Fibroblast of skin of right biceps (primary cell): ENCODE measurements around the gene CNTN5.

ENCODE experiments used
- DNase-seq: peaks from one replicate; pipeline ENCODE4 v3.0.0-alpha.2; 2013

CNTN5 gene

DNA sequence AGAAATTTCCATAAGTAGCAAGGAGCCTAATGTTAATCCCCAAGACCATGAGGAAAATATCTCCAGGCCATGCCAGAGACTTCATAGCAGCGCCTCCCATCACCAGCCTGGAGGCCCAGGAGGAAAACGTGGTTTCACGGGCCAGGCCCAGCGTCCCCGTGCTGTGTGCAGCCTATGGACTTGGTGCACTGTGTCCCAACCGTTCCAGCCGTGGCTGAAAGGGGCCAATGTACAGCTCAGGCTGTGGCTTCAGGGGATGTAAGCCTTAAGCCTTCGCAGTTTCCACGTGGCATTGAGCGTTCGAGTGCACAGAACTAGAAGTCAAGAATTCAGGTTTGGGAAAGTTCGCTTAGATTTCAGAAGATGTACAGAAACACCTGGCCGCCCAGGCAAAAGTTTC, 510.7 kb downstream of the CNTN5 start:
- no peak for DNase-seq

DNA sequence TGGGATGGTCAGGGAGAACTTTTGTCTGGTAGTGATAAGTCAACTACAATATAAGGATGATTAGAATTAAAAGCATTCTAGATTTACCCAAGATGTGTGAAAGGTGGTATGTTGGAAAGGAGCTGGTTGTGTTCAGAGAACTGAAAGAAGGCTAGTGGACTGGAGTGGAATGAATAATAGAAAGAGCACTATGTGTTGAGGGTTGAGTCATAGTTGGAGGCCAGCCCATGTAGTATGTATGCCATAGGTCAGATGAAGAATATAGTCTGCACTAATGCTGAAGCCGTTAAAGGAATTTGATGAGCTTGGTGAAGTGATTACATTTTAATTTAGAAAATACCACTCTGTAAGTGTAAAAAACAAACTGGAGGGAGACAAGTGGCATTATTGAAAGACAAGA, 514.1 kb downstream of the CNTN5 start:
- peak; percentile 44 for DNase-seq

- no peak for DNase-seq
These were observed 514.7 kb downstream of the CNTN5 start for GRCh38 chr11:99535406-99535805.

GRCh38 chr11:99535819-99536218, 515.1 kb downstream of the CNTN5 start:
- DNase-seq = no peak

DNA sequence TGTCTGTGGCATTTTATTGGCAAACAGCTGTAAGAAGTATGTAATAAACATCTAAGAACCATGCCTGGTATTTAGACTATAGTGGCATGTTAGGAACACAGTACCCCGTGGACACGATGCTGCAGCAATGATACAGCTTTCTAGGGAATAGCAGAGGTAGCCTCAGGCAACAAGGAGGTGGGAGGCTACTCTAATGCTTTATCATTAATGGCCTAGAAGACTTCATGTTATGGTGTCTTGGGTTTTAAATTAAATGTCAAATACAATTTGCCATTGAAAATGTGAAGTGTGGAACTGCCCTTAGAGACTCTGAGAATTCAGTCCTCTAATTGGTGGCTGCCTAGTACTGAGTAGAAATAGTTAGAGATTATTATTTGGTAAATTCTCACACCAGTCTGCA, 516.9 kb downstream of the CNTN5 start:
- DNase-seq = no peak

DNA sequence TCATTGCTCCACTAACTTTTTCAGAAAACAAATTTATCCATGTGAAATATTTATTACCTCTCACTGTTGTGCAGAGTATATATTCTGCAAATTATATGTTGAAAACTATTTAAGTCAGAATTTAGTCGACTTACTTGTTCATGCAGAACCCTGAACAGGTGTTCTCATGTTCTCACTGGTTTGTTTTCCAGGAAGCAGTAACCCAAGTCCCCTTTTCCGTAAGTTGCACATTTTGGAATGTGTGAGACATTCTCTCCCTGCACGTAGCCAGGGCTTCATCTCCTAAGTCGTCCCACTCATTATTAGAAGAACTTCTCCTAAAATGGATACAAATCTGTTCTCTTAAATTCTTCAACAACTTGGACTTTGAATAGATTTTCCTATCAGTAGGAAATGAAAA, 524.9 kb downstream of the CNTN5 start:
- no peak for DNase-seq

DNA sequence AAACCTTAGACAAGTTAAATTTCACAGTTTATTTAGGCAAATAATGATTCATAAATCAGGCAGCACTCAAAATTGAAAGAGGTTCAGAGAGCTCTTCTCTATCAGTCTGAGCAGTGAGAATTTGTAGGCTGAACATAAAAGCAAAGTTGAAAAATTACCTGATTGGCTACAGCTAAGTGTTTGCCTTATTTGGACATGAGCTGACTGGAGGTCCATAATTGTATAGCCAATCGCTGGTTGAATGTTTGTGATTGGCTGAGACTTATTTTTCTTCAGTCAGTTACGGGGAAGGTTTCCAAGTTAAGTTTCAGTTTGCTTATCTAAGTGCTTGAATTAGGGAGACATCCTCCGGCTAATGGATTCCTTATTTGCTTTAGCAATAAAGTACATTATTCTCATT, 527.5 kb downstream of the CNTN5 start:
- DNase-seq = no peak

GRCh38 chr11:99554232-99554903, 533.6 kb downstream of the CNTN5 start:
- DNase-seq = no peak

GRCh38 chr11:99555486-99555885, 534.7 kb downstream of the CNTN5 start:
- no peak for DNase-seq

DNA sequence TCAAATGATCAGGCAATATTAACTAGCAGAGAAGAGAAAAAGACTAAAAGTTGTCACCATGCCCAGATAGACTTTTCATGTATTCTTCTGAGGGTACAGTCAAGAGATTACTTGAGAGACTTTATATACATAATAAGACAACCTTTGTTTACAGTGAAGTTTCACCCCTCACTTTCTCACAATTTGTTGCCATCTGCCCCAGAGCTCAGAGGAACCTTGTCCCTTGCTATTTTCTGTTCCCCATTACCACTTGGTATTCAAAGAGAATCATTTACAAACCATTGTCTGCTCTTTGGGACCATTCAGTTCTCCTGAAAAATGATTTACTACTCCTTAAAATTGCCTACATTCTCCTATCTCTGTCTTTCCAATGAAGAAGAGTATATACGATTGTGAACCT, 544.6 kb downstream of the CNTN5 start:
- no peak for DNase-seq

DNA sequence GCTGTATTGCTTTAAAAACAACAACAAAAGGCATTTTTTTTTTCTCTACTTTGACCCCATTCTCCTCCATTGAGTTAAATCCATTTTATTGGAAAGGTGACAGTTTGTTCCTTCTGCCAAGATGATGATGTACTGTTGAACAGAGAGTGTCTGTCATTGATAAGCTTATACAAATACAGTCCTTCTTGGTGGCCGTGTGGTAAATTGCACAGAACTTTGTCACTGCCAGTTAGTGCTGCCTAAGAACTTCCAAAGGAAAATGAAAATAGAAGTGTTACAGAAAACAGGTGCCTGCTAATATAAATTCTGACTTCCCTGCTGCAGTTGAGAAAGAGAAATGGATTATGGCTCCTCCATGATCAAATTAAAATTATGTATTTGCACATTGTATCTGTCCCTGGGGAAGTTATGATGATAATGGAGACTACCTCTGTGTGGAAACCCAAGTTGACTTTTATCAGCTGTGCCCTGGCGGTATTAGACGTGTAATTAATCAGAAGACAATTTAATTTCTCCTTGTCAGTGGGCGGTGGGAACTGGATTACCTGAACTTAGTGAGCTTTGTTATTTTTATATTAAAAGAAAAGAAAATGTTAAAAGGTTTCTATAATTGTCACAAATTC, 546.7 kb downstream of the CNTN5 start:
- no peak for DNase-seq

DNA sequence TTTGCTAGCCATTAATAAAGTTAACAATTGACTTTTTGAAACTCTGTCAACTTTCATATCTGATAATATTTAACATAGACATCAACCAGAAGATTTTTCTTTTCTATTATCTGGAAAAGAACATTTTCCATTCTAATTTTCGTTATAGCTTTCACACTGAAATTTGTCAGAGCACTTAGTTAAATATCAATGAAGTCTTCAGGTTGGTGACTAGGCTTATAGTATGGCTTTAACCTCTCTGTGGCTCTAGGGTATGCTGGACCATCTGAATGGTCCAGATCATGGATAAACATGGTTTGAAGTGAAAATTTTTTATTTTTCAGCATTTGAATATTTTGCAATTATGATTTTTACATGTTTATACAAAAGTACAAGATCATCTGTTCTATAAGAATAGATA, 548.1 kb downstream of the CNTN5 start:
- DNase-seq = no peak

- no peak for DNase-seq
These were observed 550.3 kb downstream of the CNTN5 start for GRCh38 chr11:99571094-99571493.

GRCh38 chr11:99584830-99585229, 564.1 kb downstream of the CNTN5 start:
- DNase-seq = no peak

GRCh38 chr11:99585606-99586005, 564.9 kb downstream of the CNTN5 start:
- no peak for DNase-seq

DNA sequence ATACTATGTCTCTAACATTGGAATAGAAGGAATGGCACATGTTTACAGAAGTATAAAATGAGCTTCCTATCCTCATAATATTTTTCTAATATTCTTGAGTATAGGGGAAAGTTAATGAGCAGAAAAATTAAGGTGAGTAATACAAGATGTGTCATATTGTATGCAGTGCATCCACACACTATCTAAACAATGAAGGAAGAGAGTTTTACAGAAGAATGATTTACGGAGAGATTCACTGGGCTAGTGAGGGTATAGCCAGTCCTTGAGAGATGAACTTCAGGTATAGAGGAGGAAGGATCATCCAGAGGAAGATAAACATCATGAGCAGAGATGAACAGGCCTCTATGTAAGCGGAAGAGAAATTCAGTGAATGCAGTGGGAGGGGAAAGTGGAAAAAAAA, 569.0 kb downstream of the CNTN5 start:
- DNase-seq = no peak

DNA sequence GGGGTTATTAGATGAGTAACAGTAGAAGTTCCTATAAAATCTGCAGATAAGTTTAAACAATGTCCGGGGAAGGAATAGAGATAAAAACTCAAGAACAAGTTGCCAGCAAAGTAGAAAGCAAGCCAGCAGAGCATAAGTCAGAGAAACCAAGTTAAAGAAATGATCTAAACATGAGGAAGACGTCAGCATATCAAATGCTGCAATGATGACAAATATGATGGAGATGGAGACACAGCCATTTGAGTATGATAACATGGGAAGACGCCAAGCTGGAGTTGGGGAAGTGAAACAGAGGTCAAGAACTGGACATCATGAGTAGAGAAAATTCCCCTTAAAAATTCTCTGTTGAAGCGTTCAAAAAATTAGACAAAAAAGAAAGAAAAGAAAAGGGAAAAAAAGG, 571.5 kb downstream of the CNTN5 start:
- DNase-seq = no peak

DNA sequence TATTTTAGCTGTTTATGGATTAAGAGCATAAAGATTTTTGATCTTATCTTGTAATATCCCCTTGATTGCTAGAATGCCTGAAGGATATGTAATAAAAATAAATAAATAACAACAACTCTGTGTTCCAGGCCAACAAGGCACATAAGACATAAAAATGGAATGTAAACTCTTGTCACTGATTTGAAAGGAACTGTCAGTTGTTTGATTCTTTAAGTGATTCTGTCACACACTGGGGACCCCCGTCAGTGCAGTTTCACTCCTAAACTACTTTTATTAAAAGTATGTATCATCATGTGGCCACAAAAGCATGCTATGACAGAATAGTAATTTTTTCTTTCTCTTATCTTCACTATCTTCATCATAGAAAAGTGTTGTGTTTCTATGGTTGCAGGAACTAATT, 572.4 kb downstream of the CNTN5 start:
- DNase-seq = no peak

- DNase-seq = no peak
These were observed 580.4 kb downstream of the CNTN5 start for GRCh38 chr11:99601179-99601578.

DNA sequence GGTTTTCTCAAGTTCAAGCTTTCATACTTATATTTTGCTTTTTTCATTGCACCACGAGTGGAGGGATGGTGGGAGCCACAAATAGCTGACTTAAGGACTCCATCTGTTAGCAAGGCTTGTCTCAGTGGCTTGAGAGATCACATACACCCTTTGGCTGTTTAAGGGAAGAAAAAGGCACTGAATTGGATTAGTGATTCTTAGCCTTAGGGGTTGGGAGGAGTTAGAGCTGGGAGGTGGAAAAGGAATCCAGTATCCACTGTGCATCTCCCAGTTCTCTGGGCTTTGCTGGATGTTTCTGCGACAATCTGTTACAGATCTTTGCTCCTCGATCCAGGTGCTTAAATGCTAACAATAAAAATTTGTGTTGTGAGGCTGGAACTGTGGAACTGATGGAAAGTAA, 593.6 kb downstream of the CNTN5 start:
- no peak for DNase-seq

- no peak for DNase-seq
These were observed 609.9 kb downstream of the CNTN5 start for GRCh38 chr11:99630629-99631028.

DNA sequence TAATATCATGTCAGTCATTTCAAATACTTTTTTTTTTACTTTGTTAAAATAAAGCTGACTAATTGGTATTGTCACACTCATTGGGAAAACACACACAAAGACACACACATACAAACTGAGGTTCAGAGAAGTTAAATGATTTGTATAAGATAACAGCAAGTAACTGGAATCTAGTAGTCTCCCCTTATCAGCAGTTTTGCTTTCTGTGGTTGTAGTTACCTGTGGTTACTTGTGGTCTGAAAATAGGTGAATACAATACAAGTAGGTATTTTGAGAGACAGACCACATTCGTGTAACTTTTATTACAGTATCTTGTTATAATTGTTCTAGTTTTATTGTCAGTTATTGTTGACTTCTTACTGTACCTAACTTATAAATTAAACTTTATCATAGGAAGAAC, 610.9 kb downstream of the CNTN5 start:
- DNase-seq = no peak

- DNase-seq = no peak
These were observed 612.2 kb downstream of the CNTN5 start for GRCh38 chr11:99632969-99633368.

DNA sequence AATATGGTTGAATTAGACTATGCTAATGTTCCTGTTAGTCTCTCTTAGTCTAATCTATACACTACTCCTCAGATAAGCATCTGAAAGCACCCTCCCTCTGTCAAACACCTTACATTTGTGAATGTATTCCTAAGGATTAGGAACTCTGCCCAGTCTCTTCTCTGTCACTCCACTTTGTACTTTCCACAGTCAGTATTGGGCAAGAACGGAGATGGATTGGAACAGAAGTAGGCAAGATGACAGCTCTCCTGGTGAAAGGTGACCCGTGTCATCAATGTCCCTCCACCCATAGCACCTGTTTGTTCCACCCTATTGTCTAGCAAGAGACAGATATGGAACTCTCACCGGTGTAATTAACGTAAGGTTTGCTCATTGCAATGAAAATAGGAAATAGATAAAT, 613.8 kb downstream of the CNTN5 start:
- DNase-seq = no peak

DNA sequence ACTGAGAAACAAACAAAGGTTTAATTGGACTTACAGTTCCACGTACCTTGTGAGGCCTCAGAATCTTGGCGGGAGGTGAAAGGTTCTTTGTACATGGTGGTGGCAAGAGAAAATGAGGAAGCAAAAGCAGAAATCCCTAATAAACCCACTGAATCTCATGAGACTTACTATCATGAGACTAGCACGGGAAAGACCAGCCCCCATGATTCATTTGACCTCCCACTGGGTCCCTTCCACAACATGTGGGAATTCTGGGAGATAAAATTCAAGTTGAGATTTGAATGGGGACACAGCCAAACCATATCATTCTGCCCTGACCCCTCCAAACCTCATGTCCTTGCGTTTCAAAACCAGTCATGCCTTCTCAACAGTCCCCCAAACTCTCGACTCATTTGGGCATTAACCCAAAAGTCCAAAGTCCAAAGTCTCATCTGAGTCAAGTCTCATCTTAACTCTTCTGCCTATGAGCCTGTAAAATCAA, 617.4 kb downstream of the CNTN5 start:
- DNase-seq = no peak
